Measurements from ENCODE around the gene PTPRK.

Gene PTPRK

GRCh38 chr6:128277379-128277778 is 243.0 kb downstream of the PTPRK start:
- no peak for DNase-seq

GRCh38 chr6:128276311-128276710 is 244.1 kb downstream of the PTPRK start:
- DNase-seq: no peak

GRCh38 chr6:128275681-128276080 is 244.7 kb downstream of the PTPRK start:
- no peak for DNase-seq

GRCh38 chr6:128275030-128275429 is 245.4 kb downstream of the PTPRK start:
- DNase-seq: no peak

GRCh38 chr6:128271527-128271926 is 248.9 kb downstream of the PTPRK start:
- DNase-seq: no peak

- no peak for DNase-seq
These were observed 249.4 kb downstream of the PTPRK start for GRCh38 chr6:128271011-128271410.

- no peak for DNase-seq
These were observed 253.5 kb downstream of the PTPRK start for GRCh38 chr6:128266946-128267345.

GRCh38 chr6:128265706-128266105 is 254.7 kb downstream of the PTPRK start:
- DNase-seq: no peak

- DNase-seq: no peak
These were observed 260.4 kb downstream of the PTPRK start for GRCh38 chr6:128259730-128260685.

- DNase-seq: no peak
These were observed 261.2 kb downstream of the PTPRK start for GRCh38 chr6:128259029-128259724.

GRCh38 chr6:128256095-128256494 is 264.3 kb downstream of the PTPRK start:
- no peak for DNase-seq

- DNase-seq: no peak
These were observed 267.8 kb downstream of the PTPRK start for GRCh38 chr6:128252341-128253176.

- DNase-seq: no peak
These were observed 268.7 kb downstream of the PTPRK start for GRCh38 chr6:128251445-128252340.

- DNase-seq: no peak
These were observed 269.9 kb downstream of the PTPRK start for GRCh38 chr6:128250370-128251070.

- DNase-seq: no peak
These were observed 271.0 kb downstream of the PTPRK start for GRCh38 chr6:128249429-128249828.

GRCh38 chr6:128246472-128247260 is 273.7 kb downstream of the PTPRK start:
- DNase-seq: no peak

GRCh38 chr6:128244751-128245405 is 275.5 kb downstream of the PTPRK start:
- DNase-seq: no peak

GRCh38 chr6:128242765-128243403 is 277.5 kb downstream of the PTPRK start:
- no peak for DNase-seq

- no peak for DNase-seq
These were observed 279.2 kb downstream of the PTPRK start for GRCh38 chr6:128241216-128241615.

Measured in DMS153 (cell line).